DMS 273 treated with DMSO at 0.1 percent for 48 hours (cell line): Measurements from ENCODE around the gene KCTD18.

Experiments
- DNase-seq: peaks from one replicate; lab custom pipeline; 2025; lab: John Stamatoyannopoulos, UW

Gene KCTD18

DNA sequence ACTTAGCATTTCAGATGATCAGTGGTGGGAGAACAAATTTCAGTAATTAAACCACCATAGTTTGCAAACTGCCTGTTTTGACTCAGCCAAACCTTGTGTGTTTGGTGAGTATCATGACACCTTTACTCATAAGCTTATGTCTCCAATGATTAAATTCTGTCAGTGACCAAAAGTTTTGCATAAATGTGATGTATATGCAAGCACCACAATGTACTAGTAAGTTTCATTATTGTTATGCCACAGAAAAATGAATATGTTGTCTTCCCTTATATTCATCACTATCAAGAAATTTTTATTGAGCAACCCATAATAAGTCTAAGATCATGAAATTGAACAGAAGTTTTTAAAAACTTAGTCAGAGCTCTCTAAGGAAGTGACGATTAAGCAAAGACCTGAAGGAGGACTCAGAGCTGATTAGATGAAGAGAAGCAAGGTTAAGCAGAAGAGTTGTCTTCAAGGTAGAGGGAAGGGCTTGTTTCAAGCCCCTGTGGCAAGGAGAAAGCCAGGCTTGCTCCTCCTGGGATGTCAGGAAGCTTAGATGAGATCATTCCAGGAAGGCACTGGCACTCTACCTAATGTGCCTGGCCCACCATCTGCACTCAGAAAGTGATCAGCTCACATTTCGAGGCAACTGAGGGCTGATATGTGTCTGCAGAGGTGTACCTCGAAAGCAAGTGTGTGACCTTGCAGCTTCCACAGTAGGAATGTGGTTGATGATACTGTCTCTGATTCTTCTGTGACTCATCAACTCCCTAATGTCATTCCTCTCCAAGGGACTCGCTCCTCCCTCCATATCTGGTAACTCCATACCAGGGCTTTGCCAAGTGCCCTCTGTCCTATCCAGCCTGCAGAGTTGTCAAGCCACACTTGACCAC is 54.7 kb downstream of the KCTD18 start:
- DNase-seq = no peak

DNA sequence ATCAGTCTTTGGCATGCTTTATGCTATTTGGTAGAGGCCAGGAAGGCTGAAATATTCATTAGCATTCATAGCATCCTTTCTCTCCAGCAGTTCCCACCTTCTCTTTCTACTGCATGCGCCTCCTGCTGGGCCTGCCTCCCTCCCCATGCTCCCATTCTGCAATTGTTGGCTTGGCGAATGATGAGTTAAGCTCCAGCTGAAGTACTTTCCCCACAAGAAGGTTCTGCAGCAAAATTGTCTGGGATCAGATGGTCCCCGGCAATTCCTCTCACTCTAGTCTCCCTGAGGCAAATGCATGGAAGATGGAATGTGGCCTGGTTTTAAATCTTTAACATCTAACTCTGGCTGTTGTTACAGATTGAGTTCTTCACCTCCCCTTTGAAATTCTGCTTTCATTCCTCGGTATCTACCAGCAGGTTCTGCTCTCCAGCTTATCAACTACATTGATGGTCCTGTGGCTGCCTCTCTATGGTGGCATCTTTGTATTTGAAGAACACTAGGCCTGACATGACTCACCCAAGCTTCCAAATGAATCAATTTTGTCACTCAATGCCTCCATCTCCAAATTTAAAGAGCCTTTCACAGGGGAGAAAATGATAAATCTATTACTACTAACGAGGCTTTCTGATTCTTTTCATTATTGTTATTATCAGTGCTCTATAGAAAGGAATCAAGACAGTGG is 55.9 kb downstream of the KCTD18 start:
- DNase-seq = no peak

DNA sequence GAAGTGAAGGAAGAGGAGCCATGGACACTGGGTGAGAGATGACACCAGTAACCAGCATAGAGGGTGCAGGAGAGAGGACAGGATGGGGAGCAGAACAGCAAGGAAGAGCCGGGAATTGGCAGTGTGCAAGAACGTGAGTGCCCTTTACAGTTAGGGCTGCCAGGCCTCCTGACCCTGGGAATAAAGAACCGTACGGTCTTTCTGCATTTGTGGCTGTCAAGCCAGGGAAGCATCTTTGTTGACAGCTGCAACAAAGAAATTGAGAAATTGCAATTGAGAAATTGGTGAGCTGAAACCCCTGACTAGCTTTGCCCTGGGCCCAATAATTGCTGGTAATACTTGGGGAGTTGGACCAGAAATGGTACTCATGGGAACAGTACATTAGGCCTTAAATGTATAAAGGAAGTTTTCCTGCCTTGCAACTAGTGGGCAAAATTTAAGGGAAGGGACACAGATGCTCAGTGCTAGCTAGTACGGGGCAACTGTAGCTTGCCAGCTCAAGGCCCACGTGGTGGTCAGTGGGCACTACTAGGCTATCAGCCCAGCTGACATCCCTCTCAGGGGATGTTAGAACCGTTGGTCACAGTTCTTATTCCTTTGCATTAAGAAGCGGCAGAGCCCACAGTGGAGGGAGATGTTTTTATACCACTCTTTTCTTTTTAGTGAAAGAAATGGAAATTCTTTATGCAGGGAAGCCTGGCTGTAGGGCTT is 56.6 kb downstream of the KCTD18 start:
- no peak for DNase-seq

DNA sequence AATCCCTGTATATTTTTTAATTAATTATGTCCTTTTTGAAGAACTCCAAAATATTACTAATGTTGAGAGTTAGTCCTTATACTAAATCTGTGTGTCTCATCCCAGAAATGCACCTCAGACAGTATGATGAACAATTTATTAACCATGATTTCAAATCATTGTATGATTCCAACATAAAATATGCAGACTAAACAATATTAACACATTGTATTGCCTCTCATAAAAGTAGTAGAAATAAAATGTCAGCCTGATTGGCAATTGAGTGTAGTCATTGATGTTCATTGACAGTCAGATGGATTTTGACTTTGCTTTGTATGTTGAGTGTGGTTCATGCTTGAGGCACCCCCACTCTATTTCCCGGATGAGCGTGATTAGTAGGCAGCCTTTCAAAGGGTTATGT is 57.5 kb downstream of the KCTD18 start:
- DNase-seq = no peak

DNA sequence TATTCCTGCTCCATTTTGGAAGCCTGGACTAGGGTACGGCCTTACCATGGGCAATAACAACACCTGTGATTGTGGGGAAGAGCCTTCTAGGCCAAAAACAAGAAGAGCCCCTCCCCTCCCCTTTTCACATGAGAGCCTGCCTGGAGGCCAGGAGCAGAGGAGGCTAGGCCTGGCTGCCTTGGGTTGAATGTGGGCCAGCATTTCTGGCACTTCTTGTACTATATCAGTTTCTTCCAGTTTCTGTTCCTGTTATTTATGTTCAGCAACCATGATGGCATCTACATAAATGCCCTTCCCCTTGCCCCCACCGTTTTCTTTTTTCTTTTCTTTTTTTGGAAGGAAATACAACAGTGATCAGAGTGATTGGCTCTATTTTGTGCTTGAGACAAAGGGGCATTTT is 58.4 kb downstream of the KCTD18 start:
- DNase-seq = no peak

DNA sequence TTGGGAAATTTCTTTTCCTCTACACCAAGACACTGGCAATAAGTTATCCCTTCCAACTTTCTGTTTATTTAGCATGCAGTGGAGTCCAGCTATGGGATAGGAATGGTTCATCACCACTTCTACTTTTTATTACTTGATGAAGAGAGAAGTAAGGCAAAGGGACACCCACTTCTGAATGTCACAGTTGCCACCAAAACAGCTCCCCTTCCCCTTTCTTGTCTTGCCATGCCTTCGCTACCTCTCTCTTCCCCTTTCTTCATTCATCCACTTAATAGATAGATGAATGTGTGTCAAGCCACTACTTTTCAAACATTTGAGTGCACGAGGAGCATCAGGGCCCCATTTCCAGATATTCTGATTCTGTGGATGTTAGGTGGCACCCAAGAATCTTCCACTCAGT is 59.6 kb downstream of the KCTD18 start:
- no peak for DNase-seq

DNA sequence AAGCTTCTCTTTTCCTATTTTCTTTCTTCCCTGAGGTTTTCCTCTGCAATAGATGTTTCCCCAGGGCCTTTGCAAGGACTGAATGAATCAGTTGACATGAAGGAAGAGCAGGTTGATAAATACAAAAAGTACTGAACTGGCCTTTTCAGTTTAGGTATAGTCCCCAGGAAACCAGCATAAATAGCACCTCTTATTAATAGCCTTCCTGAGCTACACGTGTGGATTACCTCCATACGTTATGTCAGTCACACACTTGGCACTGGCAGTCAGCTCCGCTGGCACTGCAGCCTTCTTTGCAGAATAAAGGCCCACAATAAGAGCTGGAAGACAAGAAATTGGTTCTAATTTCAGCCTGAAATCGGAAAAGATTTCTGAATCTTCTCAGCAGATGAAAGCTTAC is 60.7 kb downstream of the KCTD18 start:
- DNase-seq = no peak

DNA sequence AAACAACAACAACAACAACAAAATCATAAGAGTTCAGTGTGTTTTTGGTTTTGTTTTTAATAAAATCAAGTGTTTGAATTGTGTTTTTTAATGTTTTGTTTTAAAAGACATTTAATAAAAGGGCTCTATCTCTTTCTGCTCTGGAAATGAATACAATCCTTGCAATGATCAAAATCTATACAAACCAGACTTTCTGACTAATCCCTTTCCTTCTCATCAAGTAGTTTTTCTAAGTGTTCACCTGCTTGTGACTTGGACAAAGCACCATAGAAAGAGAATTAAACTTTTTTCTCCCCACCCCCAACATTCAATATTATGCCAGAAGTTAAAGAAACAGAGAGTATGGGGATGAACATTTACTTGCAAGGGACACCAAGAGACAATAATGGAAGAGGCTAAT is 61.4 kb downstream of the KCTD18 start:
- no peak for DNase-seq

DNA sequence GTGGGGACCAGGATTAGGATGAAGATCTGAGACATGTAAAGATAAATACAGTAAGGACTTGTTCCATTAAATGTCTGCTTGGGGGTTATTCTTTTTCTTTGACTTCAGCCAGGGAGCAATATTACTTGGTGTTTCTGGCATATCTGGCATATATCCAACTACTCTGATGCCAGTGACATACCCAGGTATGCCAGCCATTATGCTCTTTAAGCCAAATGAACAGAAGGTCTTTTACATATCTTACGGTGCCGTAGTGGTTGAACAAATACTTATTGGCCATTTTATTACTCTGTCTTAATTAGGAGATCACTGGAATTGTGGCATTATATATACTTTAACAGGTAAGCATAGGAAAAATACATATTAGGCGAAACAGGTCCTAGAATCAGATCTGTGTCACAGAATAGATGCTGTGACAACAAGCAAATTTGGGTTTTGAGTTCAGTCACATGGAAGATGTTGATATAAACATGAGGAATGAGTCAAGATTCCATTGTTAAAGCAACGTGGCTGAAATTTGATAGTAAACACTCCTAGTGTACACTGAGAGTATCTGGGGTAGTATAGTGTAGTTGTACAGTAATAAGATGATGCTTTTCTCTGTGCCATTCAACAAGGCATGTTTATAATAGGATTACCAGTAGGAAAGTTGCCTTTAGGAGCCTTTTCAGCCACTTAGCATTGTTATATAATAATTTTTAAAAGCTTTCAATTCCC is 62.6 kb downstream of the KCTD18 start:
- DNase-seq = no peak

DNA sequence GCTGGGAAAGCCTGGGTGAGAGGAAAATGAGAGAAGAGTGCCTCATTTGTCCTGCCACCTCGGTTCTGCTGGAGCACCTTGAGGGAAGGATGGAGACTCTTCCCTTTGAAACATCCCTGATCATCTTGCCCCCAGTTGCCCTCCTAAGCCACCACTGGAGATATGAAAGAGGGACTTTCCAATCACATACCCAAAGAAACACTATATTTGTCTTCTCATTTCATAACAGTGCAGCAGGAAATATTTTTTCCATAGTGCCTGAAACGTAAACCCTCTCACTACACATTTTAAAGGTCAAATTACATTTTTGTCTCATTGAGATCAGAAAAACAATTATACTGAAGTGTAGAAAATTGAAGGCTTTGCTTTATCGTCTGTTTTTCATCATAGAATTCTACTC is 63.3 kb downstream of the KCTD18 start:
- no peak for DNase-seq

DNA sequence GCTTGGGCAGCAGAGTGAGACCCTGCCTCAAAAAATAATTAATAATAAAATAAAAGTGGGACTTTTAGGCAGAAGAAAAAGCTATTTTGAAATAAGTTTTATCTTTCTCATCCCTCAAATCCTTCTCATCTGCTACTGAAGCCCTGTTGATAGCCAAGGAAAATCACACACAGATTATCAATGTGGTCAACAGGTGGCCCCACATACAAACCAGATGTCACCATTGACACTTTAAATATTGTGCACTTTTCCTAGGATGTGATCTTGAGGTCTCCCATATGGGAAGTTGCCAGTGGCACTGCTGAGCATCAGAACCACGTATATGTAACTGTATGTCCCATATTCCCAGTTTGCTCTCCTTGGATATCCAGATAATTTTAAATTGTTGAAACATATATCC is 64.6 kb downstream of the KCTD18 start:
- DNase-seq = no peak

DNA sequence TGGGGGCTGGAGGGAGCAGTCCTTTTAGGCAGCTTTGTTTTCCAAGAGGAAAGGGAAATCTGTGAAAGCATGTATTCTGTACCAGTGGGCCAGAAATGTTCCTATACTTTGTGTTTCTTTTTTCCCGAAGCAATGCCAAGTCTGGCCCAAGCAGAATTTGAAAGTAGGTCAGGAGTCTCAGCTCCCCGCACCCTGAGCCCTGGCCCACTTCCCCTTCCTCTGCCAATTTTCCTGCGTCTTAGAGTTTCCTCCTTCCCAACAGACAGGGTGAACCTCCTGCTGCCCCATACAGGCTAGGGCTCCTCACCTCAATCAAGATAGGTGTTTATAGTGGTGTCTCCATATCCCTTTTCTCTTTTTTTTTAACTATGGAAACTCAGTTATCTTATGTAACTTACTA is 65.3 kb downstream of the KCTD18 start:
- DNase-seq = no peak

DNA sequence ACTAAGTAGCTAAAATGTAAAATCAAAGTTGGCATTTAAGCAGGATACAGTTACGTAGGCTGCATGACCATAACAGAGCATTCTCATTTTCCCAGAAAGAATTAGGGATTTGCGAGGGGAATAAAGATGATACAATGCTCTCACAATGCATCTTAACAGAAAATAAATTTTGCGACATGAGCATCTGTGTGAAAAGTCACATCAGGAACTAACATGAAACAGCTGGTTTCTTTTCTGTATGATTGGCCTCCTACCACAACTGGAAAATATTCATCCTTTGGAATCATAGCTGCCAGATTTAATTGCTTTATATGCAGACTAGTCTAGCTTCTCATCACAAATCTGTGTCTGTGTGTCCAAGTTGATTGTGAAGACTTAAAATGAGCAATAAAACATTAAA is 66.0 kb downstream of the KCTD18 start:
- no peak for DNase-seq

DNA sequence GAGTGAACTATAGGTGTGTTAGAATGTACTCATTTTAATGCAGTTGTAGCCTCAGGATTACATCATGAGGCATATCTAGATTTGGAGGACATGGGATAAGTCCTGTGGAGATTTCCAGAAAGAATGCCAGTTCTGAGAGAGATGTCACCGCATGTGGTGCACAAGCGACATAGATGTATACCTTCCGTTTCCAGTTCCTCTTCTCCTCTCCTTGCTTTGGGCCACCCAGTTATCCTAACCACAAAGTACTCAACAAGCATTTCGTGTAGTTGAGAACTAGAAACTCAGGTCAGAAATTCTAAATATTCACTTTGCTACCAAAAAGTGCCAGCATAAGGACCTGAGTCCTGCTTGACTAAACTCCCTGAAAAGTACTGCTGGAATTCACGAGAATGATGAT is 66.5 kb downstream of the KCTD18 start:
- DNase-seq = no peak

DNA sequence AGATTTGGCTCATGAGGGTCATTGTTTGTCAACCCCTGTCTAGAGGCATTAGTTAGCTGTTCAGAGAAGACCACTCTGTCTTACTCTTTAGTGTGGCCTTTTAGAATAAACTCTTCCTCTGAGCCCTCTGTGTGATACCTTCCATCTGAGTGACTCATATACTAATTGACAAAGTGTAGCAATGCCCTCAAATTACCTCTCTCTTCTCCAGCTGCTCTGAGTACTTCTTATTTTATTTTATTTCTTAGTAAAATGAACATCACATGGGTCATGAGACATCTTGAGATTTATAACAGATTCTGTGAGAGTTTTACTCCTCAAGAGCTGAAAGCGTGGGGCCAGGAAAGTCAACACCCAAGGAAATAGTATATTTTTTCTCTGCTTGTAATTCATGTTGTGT is 67.4 kb downstream of the KCTD18 start:
- no peak for DNase-seq

DNA sequence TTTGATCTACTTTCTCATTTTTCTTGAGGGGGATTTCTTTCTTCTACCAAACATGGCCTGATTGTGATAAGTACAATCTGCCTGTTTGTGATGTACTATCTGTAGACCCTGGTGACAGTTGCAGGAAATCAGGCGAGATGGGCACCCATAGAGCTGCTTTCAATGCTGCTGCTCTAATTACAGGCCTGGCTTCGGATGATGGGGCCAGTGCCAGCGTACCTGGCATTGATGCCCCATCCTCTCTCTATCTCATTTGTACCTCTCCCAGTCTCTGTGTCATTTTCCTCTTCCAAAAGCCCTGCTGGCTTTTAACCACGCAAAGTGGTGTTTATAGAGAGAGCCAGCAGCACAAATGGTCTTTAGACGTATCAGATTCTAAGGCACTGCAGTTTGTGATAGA is 69.9 kb downstream of the KCTD18 start:
- DNase-seq = no peak
